Panc1 (cell line): ENCODE measurements around the gene KRT16. TPM values are rescaled to one million over a fixed set of nuclear protein-coding genes. Genes with fewer than 3 reads are reported as not detected.
"Not testable (repeated sequence)": the region's sequence is repeated elsewhere in the genome, so short reads cannot be mapped to it uniquely, and the experiment has no call there.

Experiments used
- ATAC-seq: fragments of 200-7000 bp; cut with Tn5 transposase; 2 replicates; pipeline ENCODE4 v1.9.1; 2020; ENCODE audit warnings: mild to moderate bottlenecking, moderate library complexity
- BruUV-seq: library from RNA; stranded (reverse); fragments of 400-500 nt; replicated peaks from 2 replicates; lab custom pipeline; 2021; lab: Mats Ljungman, UMichigan
- CTCF ChIA-PET: fragments of 300-600 bp; sonication (Branson Sonifier 250); formaldehyde crosslinking; loops from one replicate; lab custom pipeline; 2022; ENCODE audit warnings: antibody characterized with exemption; lab: Charles Lee
- POLR2A ChIA-PET: fragments of 300-600 bp; sonication (Branson Sonifier 250); formaldehyde crosslinking; loops from one replicate; lab custom pipeline; 2022; ENCODE audit warnings: antibody characterized with exemption; lab: Charles Lee
- DNase-seq: peaks from one replicate; pipeline ENCODE4 v3.0.0-alpha.2; 2010; ENCODE audit warnings: low read depth, low spot score
- H3K27ac ChIP-seq: 2 replicates; pipeline ENCODE4 v1.5.1; 2011; ENCODE audit warnings: mild to moderate bottlenecking, low read length, inconsistent platforms
- H3K27me3 ChIP-seq: fragments of 200-500 bp; sonication (Bioruptor generic); 2 replicates; pipeline ENCODE4 v1.6.0; 2014; ENCODE audit warnings: low read length, inconsistent platforms; ENCODE audit not compliant: control insufficient read depth, insufficient read depth
- H3K36me3 ChIP-seq: fragments of 200-500 bp; sonication (Bioruptor generic); 2 replicates; pipeline ENCODE4 v1.5.1; 2014; ENCODE audit warnings: inconsistent platforms, mild to moderate bottlenecking, low read length, moderate library complexity; ENCODE audit not compliant: control insufficient read depth, insufficient read depth
- H3K4me1 ChIP-seq: 2 replicates; pipeline ENCODE4 v1.5.1; 2011; ENCODE audit warnings: inconsistent platforms, mild to moderate bottlenecking, low read length, moderate library complexity; ENCODE audit not compliant: control insufficient read depth, insufficient read depth
- H3K4me3 ChIP-seq, 2 experiments: 2 replicates each; pipeline ENCODE4 v1.5.1; 2011 to 2012; ENCODE audit warnings: low read depth in 2 of 2, low read length in 2 of 2, mild to moderate bottlenecking in 2 of 2, inconsistent platforms in 1 of 2, moderate library complexity in 1 of 2
- H3K9me3 ChIP-seq: fragments of 200-500 bp; sonication (Bioruptor generic); 2 replicates; pipeline ENCODE4 v1.5.1; 2014; ENCODE audit warnings: low read depth, mild to moderate bottlenecking, inconsistent platforms, low read length, moderate library complexity; ENCODE audit not compliant: control insufficient read depth, insufficient read depth
- POLR2AphosphoS5 ChIP-seq: IDR thresholded peaks from 2 replicates; pipeline ENCODE4 v1.6.1; 2012; ENCODE audit warnings: mild to moderate bottlenecking, low read depth, low read length, moderate library complexity
- SIN3A ChIP-seq: IDR thresholded peaks from 2 replicates; pipeline ENCODE4 v1.6.1; 2012; ENCODE audit warnings: low read depth, mild to moderate bottlenecking, low read length, moderate library complexity, borderline replicate concordance; ENCODE audit not compliant: insufficient read depth
- TCF7L2 ChIP-seq: IDR thresholded peaks from 2 replicates; pipeline ENCODE4 v1.6.1; 2011; ENCODE audit warnings: mild to moderate bottlenecking, low read depth, low read length, inconsistent platforms
- in situ Hi-C: cut with HindIII; loops from 2 replicates; pipeline ENCODE4 v1.10.0; 2016; ENCODE audit warnings: low sequenced_read_pairs, low pct_unique_long_range_greater_than_20kb
- intact Hi-C: fragments of 100-400 bp; cut with micrococcal nuclease; formaldehyde crosslinking; loops from one replicate; pipeline ENCODE4 v1.10.0; 2022; ENCODE audit not compliant: unreplicated experiment
- total RNA-seq: library from RNA; stranded (reverse); gene quantifications from one replicate; pipeline ENCODE4 v1.2.1, GENCODE V29; 2021; ENCODE audit not compliant: unreplicated experiment
- TF ChIP-seq, protein P1 (sequence below): fragments of 450-650 bp; IDR thresholded peaks from 2 replicates; pipeline ENCODE4 v1.5.1; 2017; ENCODE audit warnings: mild to moderate bottlenecking
- TF ChIP-seq, protein P2 (sequence below), 2 experiments: IDR thresholded peaks; 2 replicates each; pipeline ENCODE4 v1.6.1; 2011 to 2012; ENCODE audit warnings: low read depth in 2 of 2, control low read depth in 1 of 2, low read length in 1 of 2, mild to moderate bottlenecking in 1 of 2, moderate library complexity in 1 of 2; ENCODE audit not compliant: insufficient read depth in 1 of 2

Gene KRT16
- total RNA-seq, 1 experiment from 2014 or later: 1.6 TPM

DNA sequence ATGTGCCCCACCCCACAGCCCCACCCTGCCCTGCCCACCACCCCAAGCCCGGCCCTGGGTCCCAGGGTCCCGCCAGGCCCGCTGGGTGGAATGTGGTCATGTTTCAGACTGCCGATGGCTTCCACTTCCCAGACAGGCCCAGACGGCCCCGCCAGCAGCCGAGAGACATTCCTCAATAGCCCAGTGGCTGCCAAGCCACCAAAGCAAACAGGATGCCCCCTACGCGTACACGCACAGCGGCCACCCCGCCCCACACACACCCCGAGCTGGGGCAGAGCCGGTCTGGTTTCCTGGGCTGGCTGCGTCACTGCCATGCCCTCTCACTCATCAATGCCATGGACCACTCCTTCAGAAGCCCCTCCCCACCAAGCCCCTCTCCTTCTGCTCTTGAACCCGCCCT lies 13.0 kb upstream of the KRT16 start:
- POLR2A ChIA-PET: no interaction called here
- TF ChIP-seq SIN3A (no peak), POLR2AphosphoS5 (no peak)
- TF ChIP-seq, protein P1, sequence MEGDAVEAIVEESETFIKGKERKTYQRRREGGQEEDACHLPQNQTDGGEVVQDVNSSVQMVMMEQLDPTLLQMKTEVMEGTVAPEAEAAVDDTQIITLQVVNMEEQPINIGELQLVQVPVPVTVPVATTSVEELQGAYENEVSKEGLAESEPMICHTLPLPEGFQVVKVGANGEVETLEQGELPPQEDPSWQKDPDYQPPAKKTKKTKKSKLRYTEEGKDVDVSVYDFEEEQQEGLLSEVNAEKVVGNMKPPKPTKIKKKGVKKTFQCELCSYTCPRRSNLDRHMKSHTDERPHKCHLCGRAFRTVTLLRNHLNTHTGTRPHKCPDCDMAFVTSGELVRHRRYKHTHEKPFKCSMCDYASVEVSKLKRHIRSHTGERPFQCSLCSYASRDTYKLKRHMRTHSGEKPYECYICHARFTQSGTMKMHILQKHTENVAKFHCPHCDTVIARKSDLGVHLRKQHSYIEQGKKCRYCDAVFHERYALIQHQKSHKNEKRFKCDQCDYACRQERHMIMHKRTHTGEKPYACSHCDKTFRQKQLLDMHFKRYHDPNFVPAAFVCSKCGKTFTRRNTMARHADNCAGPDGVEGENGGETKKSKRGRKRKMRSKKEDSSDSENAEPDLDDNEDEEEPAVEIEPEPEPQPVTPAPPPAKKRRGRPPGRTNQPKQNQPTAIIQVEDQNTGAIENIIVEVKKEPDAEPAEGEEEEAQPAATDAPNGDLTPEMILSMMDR: no peak
- intact Hi-C loops: no loop called here
- ATAC-seq (peak; percentile 44; the same call in 1 of the 2 replicates), DNase-seq (no peak)
- CTCF ChIA-PET: no interaction called here
- in situ Hi-C loops: loop anchor here (25.0 kb wide), 1 partner anchor 88 kb away; the partner anchor contains the start of gene KRT19
- Histone ChIP-seq H3K4me3 (no peak overlapping the region), H3K36me3 (no peaks in the 10 kb centered on the region), H3K4me1 (peaks cover 10% of the 10 kb centered on the region), H3K9me3 (no peaks in the 10 kb centered on the region), H3K27ac (no peak overlapping the region), H3K27me3 (no peaks in the 10 kb centered on the region)
- BruUV-seq: no TSS peak

DNA sequence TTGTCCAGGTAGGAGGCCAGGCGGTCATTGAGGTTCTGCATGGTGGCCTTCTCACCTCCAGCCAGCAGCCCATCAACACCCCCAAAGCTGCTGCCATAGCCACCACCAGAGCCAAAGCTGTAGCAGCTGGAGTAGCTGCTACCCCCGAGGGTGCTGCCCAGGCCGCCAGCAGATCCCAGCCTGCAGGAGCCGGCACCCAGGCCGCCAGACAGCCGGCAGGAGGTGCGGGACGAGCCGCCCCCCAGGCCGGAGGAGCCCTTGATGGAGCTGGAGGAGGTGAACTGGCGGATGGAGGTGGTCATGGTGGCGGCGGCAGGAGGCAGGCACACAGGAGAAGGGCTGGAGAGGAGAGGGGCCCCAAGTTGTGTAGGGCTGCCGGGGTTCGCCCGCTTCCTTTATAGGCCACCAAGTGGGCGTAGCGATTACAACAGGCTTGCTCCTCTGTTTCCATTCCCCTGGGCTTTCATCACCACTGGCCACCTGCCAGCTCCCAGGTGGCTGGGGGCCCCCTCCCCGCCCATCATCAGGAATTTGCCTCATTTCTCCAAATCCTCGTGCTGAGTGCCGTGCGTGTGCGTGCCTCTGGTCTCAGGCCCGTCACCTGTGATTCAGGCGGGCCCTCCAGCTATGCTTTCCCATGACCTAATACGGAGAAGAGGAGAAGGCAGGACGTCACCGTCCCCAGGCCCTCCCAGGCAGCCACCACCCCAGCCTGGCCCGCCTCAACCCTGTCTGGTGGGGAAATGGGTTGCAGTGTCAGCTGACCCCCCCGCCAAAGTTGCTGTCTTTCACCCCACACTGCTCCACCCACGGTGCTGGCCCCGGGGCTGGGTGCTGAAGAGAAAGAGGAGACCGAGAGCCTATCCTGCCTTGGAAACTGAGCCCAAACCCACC lies 11.9 kb upstream of the KRT16 start, which contains the start of gene KRT17:
Gene KRT17 (minus strand): TSS at position 368 of the 894 bp plus-strand sequence. CDS start 66 bp downstream, at position 302.
- no peak within 1 kb of the TSS for H3K4me3 ChIP-seq
- CTCF ChIA-PET: no interaction called here
- H3K27ac ChIP-seq: no peak within 1 kb of the TSS

GRCh38 chr17:41623184-41623861 lies 10.8 kb upstream of the KRT16 start:
- CTCF ChIA-PET, H3K27me3 ChIP-seq, H3K4me1 ChIP-seq, BruUV-seq, intact Hi-C loops, H3K27ac ChIP-seq, DNase-seq, in situ Hi-C loops, ATAC-seq, H3K9me3 ChIP-seq, H3K4me3 ChIP-seq, H3K36me3 ChIP-seq: not testable (repeated sequence)
- POLR2A ChIA-PET: interaction anchor here (1.1 kb wide), 1 partner anchor 65 kb away, joined by 3 read pairs; no protein-coding TSS in a partner anchor

More for the DNA sequence above, 11.9 kb upstream of the KRT16 start, which contains the start of gene KRT17:
- no peaks in the 10 kb centered on the region for H3K36me3 ChIP-seq
- intact Hi-C loops: no loop called here
- TF ChIP-seq POLR2AphosphoS5 (no peak), SIN3A (no peak), TCF7L2 (no peak)
- TF ChIP-seq, protein P1: no peak
- TF ChIP-seq, protein P2, sequence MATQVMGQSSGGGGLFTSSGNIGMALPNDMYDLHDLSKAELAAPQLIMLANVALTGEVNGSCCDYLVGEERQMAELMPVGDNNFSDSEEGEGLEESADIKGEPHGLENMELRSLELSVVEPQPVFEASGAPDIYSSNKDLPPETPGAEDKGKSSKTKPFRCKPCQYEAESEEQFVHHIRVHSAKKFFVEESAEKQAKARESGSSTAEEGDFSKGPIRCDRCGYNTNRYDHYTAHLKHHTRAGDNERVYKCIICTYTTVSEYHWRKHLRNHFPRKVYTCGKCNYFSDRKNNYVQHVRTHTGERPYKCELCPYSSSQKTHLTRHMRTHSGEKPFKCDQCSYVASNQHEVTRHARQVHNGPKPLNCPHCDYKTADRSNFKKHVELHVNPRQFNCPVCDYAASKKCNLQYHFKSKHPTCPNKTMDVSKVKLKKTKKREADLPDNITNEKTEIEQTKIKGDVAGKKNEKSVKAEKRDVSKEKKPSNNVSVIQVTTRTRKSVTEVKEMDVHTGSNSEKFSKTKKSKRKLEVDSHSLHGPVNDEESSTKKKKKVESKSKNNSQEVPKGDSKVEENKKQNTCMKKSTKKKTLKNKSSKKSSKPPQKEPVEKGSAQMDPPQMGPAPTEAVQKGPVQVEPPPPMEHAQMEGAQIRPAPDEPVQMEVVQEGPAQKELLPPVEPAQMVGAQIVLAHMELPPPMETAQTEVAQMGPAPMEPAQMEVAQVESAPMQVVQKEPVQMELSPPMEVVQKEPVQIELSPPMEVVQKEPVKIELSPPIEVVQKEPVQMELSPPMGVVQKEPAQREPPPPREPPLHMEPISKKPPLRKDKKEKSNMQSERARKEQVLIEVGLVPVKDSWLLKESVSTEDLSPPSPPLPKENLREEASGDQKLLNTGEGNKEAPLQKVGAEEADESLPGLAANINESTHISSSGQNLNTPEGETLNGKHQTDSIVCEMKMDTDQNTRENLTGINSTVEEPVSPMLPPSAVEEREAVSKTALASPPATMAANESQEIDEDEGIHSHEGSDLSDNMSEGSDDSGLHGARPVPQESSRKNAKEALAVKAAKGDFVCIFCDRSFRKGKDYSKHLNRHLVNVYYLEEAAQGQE (IDR thresholded peaks at IDR 0.05; ENCODE audit: insufficient read depth in 1 of 2, low read depth in 2 of 2, low read length in 1 of 2): no peak
- ATAC-seq (no peak; the same call in 1 of the 2 replicates), DNase-seq (no peak)
- H3K4me1 ChIP-seq: peaks cover 10% of the 10 kb centered on the region
- H3K9me3 ChIP-seq: no peaks in the 10 kb centered on the region
- H3K27me3 ChIP-seq: no peaks in the 10 kb centered on the region
- in situ Hi-C loops: loop anchor here (25.0 kb wide), 1 partner anchor 87 kb away; the partner anchor contains the start of gene KRT19
- BruUV-seq: no TSS peak
- POLR2A ChIA-PET: no interaction called here
